Testis (tissue), 3 donors: ENCODE data around the gene ACOX1. TPM values are rescaled to one million over a fixed set of nuclear protein-coding genes. Genes with fewer than 3 reads are reported as not detected.

ENCODE experiments used
- DNase-seq: peaks from one replicate; pipeline ENCODE4 v3.0.0-alpha.2; 2019
- H3K27ac ChIP-seq, 2 donors: fragments of 200-600 bp; sonication (generic); one replicate each; pipeline ENCODE4 v1.5.1; 2019
- H3K27me3 ChIP-seq: fragments of 200-600 bp; sonication (generic); one replicate; pipeline ENCODE4 v1.5.1; 2019
- H3K36me3 ChIP-seq: fragments of 200-600 bp; sonication (generic); one replicate; pipeline ENCODE4 v1.5.1; 2017; ENCODE audit warnings: low read depth; ENCODE audit errors: missing control alignments
- H3K4me1 ChIP-seq: fragments of 200-600 bp; sonication (generic); one replicate; pipeline ENCODE4 v1.5.1; 2019
- H3K4me3 ChIP-seq, 2 donors: fragments of 200-600 bp; sonication (generic); one replicate each; pipeline ENCODE4 v1.5.1; 2017 to 2019
- H3K9me3 ChIP-seq: fragments of 200-600 bp; sonication (generic); one replicate; pipeline ENCODE4 v1.5.1; 2017
- POLR2A ChIP-seq: fragments of 450-650 bp; IDR thresholded peaks from one replicate; pipeline ENCODE4 v1.6.1; 2017; ENCODE audit warnings: antibody characterized with exemption, mild to moderate bottlenecking, moderate library complexity
- WGBS, 2 donors: methylation state at CpG; one replicate each; pipeline ENCODE4 v1.1.5; 2018; 5-methylcytosine and 5-hydroxymethylcytosine counted together
- intact Hi-C: fragments of 100-400 bp; cut with DNase I; formaldehyde crosslinking; loops from one replicate; pipeline ENCODE4 v1.15.1; 2023; ENCODE audit warnings: low total_unique reads
- polyA plus RNA-seq: library from polyadenylated mRNA; stranded (reverse); fragments of 350-450 nt; fragmentation: Illumina TruSeq; extraction: RNeasy Lipid Tissue Mini Kit (QIAGEN cat#74804); gene quantifications from one replicate; pipeline ENCODE4 v1.2.3, GENCODE V29; 2014; ENCODE audit warnings: low read depth, low replicate concordance; ENCODE audit not compliant: insufficient read depth
- total RNA-seq, 2 donors: library from RNA; depleted of rRNA; stranded (reverse); fragments of >200 nt; gene quantifications; one replicate each; pipeline ENCODE4 v1.2.3, GENCODE V29; 2016
- TF ChIP-seq, protein P1 (sequence below), 3 experiments: fragments of 450-650 bp in 2 of 3; fragments of 200-600 bp in 1 of 3; sonication (generic) in 1 of 3; IDR thresholded peaks; one replicate each; pipeline ENCODE4 v1.5.1; 2016 to 2019; ENCODE audit warnings: antibody characterized with exemption in 3 of 3, mild to moderate bottlenecking in 2 of 3, moderate library complexity in 1 of 3

The ACOX1 gene
- total and polyA plus RNA-seq, 3 donors from 2014 or later = 24.1 to 77.7 (median 64.1) TPM

DNA sequence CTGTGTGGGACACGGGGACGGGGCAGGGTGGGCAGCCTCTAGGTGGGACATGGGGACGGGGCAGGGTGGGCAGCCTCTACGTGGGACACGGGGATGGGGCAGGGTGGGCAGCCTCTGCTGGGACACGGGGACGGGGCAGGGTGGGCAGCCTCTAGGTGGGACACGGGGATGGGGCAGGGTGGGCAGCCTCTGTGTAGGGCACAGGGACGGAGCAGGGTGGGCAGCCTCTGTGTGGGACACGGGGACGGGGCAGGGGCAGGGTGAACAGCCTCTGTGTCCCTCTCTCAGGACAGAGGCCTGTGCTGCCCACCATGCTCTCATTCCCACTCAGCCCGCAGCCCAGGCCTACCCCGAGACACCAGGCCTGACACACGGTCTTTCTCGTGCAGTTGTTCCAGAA, 57.4 kb downstream of the ACOX1 start:
- Histone ChIP-seq H3K9me3 (no peaks in the 10 kb centered on the region), H3K4me1 (peaks cover 23% of the 10 kb centered on the region), H3K27me3 (no peaks in the 10 kb centered on the region), H3K4me3 (no peak overlapping the region), H3K27ac (no peak overlapping the region), H3K36me3 (no peaks in the 10 kb centered on the region)
- 91 to 92% methylated on average over 2 to 13 of the region's 15 CpGs for WGBS, 2 donors
- TF ChIP-seq, protein P1, sequence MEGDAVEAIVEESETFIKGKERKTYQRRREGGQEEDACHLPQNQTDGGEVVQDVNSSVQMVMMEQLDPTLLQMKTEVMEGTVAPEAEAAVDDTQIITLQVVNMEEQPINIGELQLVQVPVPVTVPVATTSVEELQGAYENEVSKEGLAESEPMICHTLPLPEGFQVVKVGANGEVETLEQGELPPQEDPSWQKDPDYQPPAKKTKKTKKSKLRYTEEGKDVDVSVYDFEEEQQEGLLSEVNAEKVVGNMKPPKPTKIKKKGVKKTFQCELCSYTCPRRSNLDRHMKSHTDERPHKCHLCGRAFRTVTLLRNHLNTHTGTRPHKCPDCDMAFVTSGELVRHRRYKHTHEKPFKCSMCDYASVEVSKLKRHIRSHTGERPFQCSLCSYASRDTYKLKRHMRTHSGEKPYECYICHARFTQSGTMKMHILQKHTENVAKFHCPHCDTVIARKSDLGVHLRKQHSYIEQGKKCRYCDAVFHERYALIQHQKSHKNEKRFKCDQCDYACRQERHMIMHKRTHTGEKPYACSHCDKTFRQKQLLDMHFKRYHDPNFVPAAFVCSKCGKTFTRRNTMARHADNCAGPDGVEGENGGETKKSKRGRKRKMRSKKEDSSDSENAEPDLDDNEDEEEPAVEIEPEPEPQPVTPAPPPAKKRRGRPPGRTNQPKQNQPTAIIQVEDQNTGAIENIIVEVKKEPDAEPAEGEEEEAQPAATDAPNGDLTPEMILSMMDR (IDR thresholded peaks at IDR 0.05) = no peak
- TF ChIP-seq POLR2A = no peak
- no peak for DNase-seq
- intact Hi-C loops = no loop called here

DNA sequence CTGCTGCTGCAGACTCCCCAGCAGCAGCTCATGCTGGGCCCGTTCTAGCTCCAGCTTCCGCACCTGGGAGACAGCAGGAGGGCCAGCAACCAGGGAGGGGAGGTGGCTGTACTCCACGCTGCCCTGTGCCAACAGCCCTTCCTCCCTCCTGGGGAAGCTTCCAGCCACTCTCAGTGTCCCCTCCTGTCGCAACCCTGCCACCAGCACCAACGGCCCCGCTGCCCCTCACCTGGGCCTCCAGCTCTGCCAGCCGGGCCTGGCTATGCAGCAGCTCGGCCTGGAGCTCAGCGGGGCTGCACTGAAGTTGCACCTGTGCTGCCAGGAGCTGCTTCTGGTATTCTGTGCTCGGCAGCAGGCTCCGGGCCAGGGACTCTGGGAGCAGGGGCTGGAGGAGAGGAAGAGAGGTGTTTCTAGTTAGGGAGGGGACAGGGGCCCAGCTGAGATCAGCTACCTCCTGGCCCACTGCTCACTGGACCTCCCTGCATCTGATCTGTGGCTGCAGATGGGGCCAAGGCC, 58.9 kb downstream of the ACOX1 start:
- TF ChIP-seq POLR2A = no peak
- TF ChIP-seq, protein P1 (IDR thresholded peaks at IDR 0.05) = no peak
- Histone ChIP-seq H3K4me3 (no peak overlapping the region), H3K36me3 (no peaks in the 10 kb centered on the region), H3K4me1 (peaks cover 23% of the 10 kb centered on the region), H3K27me3 (no peaks in the 10 kb centered on the region), H3K9me3 (no peaks in the 10 kb centered on the region), H3K27ac (no peak overlapping the region)
- intact Hi-C loops = no loop called here
- no peak for DNase-seq
- WGBS, 2 donors = 69% methylated on average over 11 of the region's 11 CpGs; no CpG with 5 or more reads in 1 of the 2 donors

DNA sequence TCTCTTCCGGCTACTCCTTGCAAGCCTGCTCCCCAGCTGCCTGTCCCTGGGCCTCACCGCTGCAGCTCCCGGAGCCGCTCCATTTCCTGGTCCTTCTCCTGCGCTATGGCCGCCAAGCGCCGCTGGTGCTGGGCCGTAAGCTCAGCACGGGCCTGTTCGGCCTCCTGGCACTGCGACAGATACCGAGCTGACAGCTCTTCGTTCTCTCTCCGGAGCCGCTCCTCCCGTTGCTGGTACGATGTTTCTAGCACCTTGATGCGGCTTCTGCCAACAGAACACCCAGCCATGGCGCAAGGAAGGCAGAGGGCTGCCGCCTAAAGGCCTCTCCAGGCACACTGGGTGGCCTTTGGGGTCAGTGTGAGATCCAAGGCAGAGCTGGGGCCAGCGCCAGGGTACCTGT, 59.4 kb downstream of the ACOX1 start:
- no peak for TF ChIP-seq POLR2A
- TF ChIP-seq, protein P1 (IDR thresholded peaks at IDR 0.05) = no peak
- Histone ChIP-seq H3K27ac (no peak overlapping the region), H3K4me3 (no peak overlapping the region), H3K36me3 (no peaks in the 10 kb centered on the region), H3K27me3 (no peaks in the 10 kb centered on the region), H3K9me3 (no peaks in the 10 kb centered on the region), H3K4me1 (peaks cover 23% of the 10 kb centered on the region)
- 97 to 100% methylated on average over 11 to 22 of the region's 22 CpGs for WGBS, 2 donors
- intact Hi-C loops = no loop called here
- no peak for DNase-seq

DNA sequence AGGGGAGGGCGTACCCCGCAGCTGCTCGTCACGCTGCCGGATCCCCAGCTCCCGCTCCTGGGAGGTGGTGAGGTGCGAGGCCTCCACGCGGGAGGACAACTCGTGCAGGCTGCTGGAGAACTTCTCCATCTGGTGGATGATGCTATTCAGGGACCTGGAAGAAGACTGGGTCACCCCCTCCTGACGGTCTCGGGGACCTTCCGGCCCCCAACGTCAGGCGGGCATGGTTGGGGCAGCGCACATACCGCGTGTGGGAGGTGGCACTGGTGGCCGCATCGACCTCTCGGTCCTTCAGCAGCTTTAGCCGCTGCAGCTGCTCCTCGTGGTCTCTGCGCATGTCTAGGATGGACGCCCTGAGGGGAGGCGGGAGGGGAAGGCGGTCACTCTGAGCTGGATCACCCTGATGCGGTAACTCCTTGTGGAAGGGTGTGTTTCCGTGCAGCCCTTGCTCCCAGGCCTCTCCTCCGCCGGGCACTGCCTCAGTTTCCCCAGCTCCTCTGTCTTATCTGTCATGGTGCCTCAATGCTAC, 61.0 kb downstream of the ACOX1 start:
- Histone ChIP-seq H3K4me3 (no peak overlapping the region), H3K36me3 (no peaks in the 10 kb centered on the region), H3K27me3 (no peaks in the 10 kb centered on the region), H3K4me1 (peaks cover 15% of the 10 kb centered on the region), H3K27ac (no peak overlapping the region), H3K9me3 (no peaks in the 10 kb centered on the region)
- TF ChIP-seq, protein P1 (IDR thresholded peaks at IDR 0.05) = no peak
- no peak for TF ChIP-seq POLR2A
- DNase-seq = no peak
- intact Hi-C loops = no loop called here
- WGBS, 2 donors = 89 to 95% methylated on average over 17 to 31 of the region's 31 CpGs
